Measurements from ENCODE around the gene IFT22. TPM values are rescaled to one million over a fixed set of nuclear protein-coding genes. Genes with fewer than 3 reads are reported as not detected.
"Not testable (repeated sequence)": the region's sequence is repeated elsewhere in the genome, so short reads cannot be mapped to it uniquely, and the experiment has no call there.

Gene IFT22
- total RNA-seq, result 24.7 TPM
- long read RNA-seq, transcript IFT22-201 (5 exons, 1,130 nt), result major isoform, 14 of 35 reads
- long read RNA-seq, partial matches to known transcripts, result 2 of 35 reads
- long read RNA-seq, other reads (novel, unspliced or antisense), result 7 of 35 reads

- intact Hi-C loops (cut with DNase I), result no loop called here
- DNase-seq (ENCODE audit: low spot score), result peak; percentile 94
Measured at GRCh38 chr7:101321491-101322401, at the start of gene IFT22. IFT22 (minus strand) TSS chr7:101321812; CDS start chr7:101321709, 103 bp downstream.

- intact Hi-C loops (cut with DNase I), result no loop called here
- DNase-seq (ENCODE audit: low spot score), result no peak
Measured at GRCh38 chr7:101370836-101371235, 49.2 kb upstream of the IFT22 start.

GRCh38 chr7:101368422-101369165 is 47.0 kb upstream of the IFT22 start:
- intact Hi-C loops (cut with DNase I), result no loop called here
- DNase-seq (ENCODE audit: low spot score), result no peak

- DNase-seq (ENCODE audit: low spot score), result no peak
- intact Hi-C loops (cut with DNase I), result no loop called here
Measured at GRCh38 chr7:101367676-101368075, 46.1 kb upstream of the IFT22 start.

- no peak for DNase-seq (ENCODE audit: low spot score)
- intact Hi-C loops (cut with DNase I), result loop anchor here (2.0 kb wide), 1 partner anchor 173 kb away; no protein-coding TSS in a partner anchor
Measured at GRCh38 chr7:101365956-101366355, 44.3 kb upstream of the IFT22 start.

GRCh38 chr7:101363734-101364374 is 42.2 kb upstream of the IFT22 start:
- intact Hi-C loops (cut with DNase I), result loop anchor here (2.0 kb wide), 1 partner anchor 175 kb away; no protein-coding TSS in a partner anchor
- no peak for DNase-seq (ENCODE audit: low spot score)

- DNase-seq (ENCODE audit: low spot score), result no peak
- intact Hi-C loops (cut with DNase I), result no loop called here
Measured at GRCh38 chr7:101363196-101363733, 41.7 kb upstream of the IFT22 start.

GRCh38 chr7:101362334-101363195 is 41.0 kb upstream of the IFT22 start, which contains the start of gene COL26A1:
COL26A1 (plus strand) TSS chr7:101362875; CDS start chr7:101363033, 158 bp downstream.
- DNase-seq (ENCODE audit: low spot score), result no peak
- intact Hi-C loops (cut with DNase I), result no loop called here

- no peak for DNase-seq (ENCODE audit: low spot score)
- intact Hi-C loops (cut with DNase I), result no loop called here
Measured at GRCh38 chr7:101357433-101357832, 35.8 kb upstream of the IFT22 start.

- intact Hi-C loops (cut with DNase I), result no loop called here
- no peak for DNase-seq (ENCODE audit: low spot score)
Measured at GRCh38 chr7:101352920-101353308, 31.3 kb upstream of the IFT22 start.

GRCh38 chr7:101349300-101349699 is 27.7 kb upstream of the IFT22 start:
- intact Hi-C loops (cut with DNase I); DNase-seq (ENCODE audit: low spot score): not testable (repeated sequence)

- DNase-seq (ENCODE audit: low spot score); intact Hi-C loops (cut with DNase I): not testable (repeated sequence)
Measured at GRCh38 chr7:101348456-101349067, 26.9 kb upstream of the IFT22 start.

GRCh38 chr7:101347477-101347876 is 25.9 kb upstream of the IFT22 start:
- DNase-seq (ENCODE audit: low spot score), result no peak
- intact Hi-C loops (cut with DNase I), result no loop called here

GRCh38 chr7:101342892-101343291 is 21.3 kb upstream of the IFT22 start:
- intact Hi-C loops (cut with DNase I), result no loop called here
- no peak for DNase-seq (ENCODE audit: low spot score)

- intact Hi-C loops (cut with DNase I), result no loop called here
- no peak for DNase-seq (ENCODE audit: low spot score)
Measured at GRCh38 chr7:101340379-101340778, 18.8 kb upstream of the IFT22 start.

- DNase-seq (ENCODE audit: low spot score), result no peak
- intact Hi-C loops (cut with DNase I), result no loop called here
Measured at GRCh38 chr7:101333912-101334311, 12.3 kb upstream of the IFT22 start.

- intact Hi-C loops (cut with DNase I), result no loop called here
- no peak for DNase-seq (ENCODE audit: low spot score)
Measured at GRCh38 chr7:101332026-101332425, 10.4 kb upstream of the IFT22 start.

- no peak for DNase-seq (ENCODE audit: low spot score)
- intact Hi-C loops (cut with DNase I), result no loop called here
Measured at GRCh38 chr7:101330011-101330484, 8.4 kb upstream of the IFT22 start.

All from cardiac septum (tissue), 1 donor.